ENCODE data around the gene LRRK1. TPM values are rescaled to one million over a fixed set of nuclear protein-coding genes. Genes with fewer than 3 reads are reported as not detected.

The LRRK1 gene
- polyA plus RNA-seq, 1 experiment = 16.9 TPM

GRCh38 chr15:100887211-100887913 is 31.8 kb upstream of the LRRK1 start:
- DNase-seq (ENCODE audit: low read depth) = no peak
- POLR2A ChIA-PET = no interaction called here
- H3K27me3 ChIP-seq (ENCODE audit: control insufficient read depth, insufficient read depth, low read length) = peaks cover 1% of the 10 kb centered on the region; the same call in 1 of the 2 replicates
- CTCF ChIA-PET = interaction anchor here (1.4 to 1.5 kb wide), 2 partner anchors 9 to 13 kb away, joined by 3 to 5 read pairs; no protein-coding TSS in a partner anchor
- no peak for TF ChIP-seq CTCF (IDR thresholded peaks at IDR 0.05; ENCODE audit: insufficient read depth, low read depth, low read length)
- H3K36me3 ChIP-seq (ENCODE audit: control insufficient read depth, insufficient read depth, low read length) = no peaks in the 10 kb centered on the region
- H3K4me3 ChIP-seq (ENCODE audit: low read depth, low read length) = no peak overlapping the region

DNA sequence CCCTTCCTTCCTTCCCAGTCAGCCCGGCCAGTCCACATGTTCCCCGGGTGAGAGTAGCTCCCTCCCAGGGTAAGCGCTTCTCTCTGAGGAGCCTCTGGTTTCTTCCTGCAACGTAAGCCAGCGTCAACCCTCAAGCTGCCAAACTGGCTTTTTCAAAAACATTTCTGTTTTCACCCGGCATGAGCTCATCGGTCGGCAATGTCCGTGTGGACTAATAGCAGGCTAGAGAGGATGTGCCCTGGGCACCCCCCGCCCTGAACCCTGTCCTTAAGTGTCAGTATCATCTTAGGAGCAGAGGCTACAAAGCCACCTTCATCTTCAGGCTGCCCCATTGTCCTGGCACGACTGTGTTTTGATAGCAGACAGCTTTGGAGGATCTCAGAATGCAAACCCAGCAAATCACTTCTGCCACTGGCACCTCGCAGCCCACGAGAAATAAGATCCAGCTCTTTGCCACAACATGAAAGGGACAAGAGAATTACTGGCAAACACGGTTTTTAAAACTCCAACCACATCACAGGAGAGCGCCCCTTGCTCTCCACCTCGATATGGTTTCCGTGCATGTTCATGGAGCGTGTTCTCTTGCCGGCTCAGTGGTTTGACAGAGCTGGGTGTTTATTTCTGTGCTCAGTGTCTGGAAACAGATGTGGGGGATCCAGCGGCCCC is 29.6 kb upstream of the LRRK1 start:
- Histone ChIP-seq H3K36me3 (ENCODE audit: control insufficient read depth, insufficient read depth, low read length) (no peaks in the 10 kb centered on the region), H3K4me3 (ENCODE audit: low read depth, low read length) (no peak overlapping the region), H3K27me3 (ENCODE audit: control insufficient read depth, insufficient read depth, low read length) (no peaks in the 10 kb centered on the region)
- POLR2A ChIA-PET = interaction anchor here (1.1 kb wide), 1 partner anchor 10 kb away, joined by 4 read pairs; the partner anchor contains the start of gene ALDH1A3
- no peak for TF ChIP-seq CTCF (IDR thresholded peaks at IDR 0.05; ENCODE audit: insufficient read depth, low read depth, low read length)
- CTCF ChIA-PET = interaction anchor here (1.2 to 2.0 kb wide), 5 partner anchors 12 to 118 kb away, joined by 3 to 11 read pairs (median 8); no protein-coding TSS in a partner anchor
- DNase-seq (ENCODE audit: low read depth) = peak; percentile 65

- Histone ChIP-seq H3K4me3 (ENCODE audit: low read depth, low read length) (no peak overlapping the region), H3K36me3 (ENCODE audit: control insufficient read depth, insufficient read depth, low read length) (no peaks in the 10 kb centered on the region), H3K27me3 (ENCODE audit: control insufficient read depth, insufficient read depth, low read length) (no peaks in the 10 kb centered on the region)
- TF ChIP-seq CTCF (IDR thresholded peaks at IDR 0.05; ENCODE audit: insufficient read depth, low read depth, low read length) = no peak
- ChIA-PET CTCF (interaction anchor here (1.2 to 2.0 kb wide), 4 partner anchors 12 to 118 kb away, joined by 3 to 11 read pairs (median 6); no protein-coding TSS in a partner anchor), POLR2A (no interaction called here)
- DNase-seq (ENCODE audit: low read depth) = no peak
Observed at GRCh38 chr15:100890051-100890720, 29.0 kb upstream of the LRRK1 start.

GRCh38 chr15:100890850-100891249 is 28.3 kb upstream of the LRRK1 start:
- no peak for TF ChIP-seq CTCF (IDR thresholded peaks at IDR 0.05; ENCODE audit: insufficient read depth, low read depth, low read length)
- ChIA-PET CTCF (interaction anchor here (2.0 kb wide), 1 partner anchor 117 kb away, joined by 11 read pairs; no protein-coding TSS in a partner anchor), POLR2A (no interaction called here)
- no peaks in the 10 kb centered on the region for H3K27me3 ChIP-seq (ENCODE audit: control insufficient read depth, insufficient read depth, low read length)
- H3K36me3 ChIP-seq (ENCODE audit: control insufficient read depth, insufficient read depth, low read length) = no peaks in the 10 kb centered on the region
- no peak overlapping the region for H3K4me3 ChIP-seq (ENCODE audit: low read depth, low read length)
- DNase-seq (ENCODE audit: low read depth) = no peak

All from BJ (cell line).